GM23338 (cell line): ENCODE results near the gene OR1I1. TPM values are rescaled to one million over a fixed set of nuclear protein-coding genes. Genes with fewer than 3 reads are reported as not detected.

ENCODE experiments used
- ATAC-seq: fragments of 200-7000 bp; cut with Tn5 transposase; 3 replicates; pipeline ENCODE4 v1.9.1; 2020
- DNase-seq: peaks from one replicate; pipeline ENCODE4 v3.0.0-alpha.2; 2015; ENCODE audit warnings: low spot score
- H2AFZ ChIP-seq: fragments of 200-600 bp; sonication (generic); 2 replicates; pipeline ENCODE4 v1.8.0; 2016; ENCODE audit warnings: antibody characterized with exemption, mild to moderate bottlenecking, moderate library complexity
- H3F3A ChIP-seq: fragments of 200-600 bp; sonication (generic); replicated peaks from 2 replicates; pipeline ENCODE4 v1.8.0; 2017; ENCODE audit warnings: antibody characterized with exemption, mixed run types, low read depth
- H3K27ac ChIP-seq: fragments of 200-600 bp; sonication (generic); 2 replicates; pipeline ENCODE4 v1.6.1; 2016; ENCODE audit warnings: low read depth
- H3K27me3 ChIP-seq: fragments of 200-600 bp; sonication (generic); 2 replicates; pipeline ENCODE4 v1.8.0; 2016; ENCODE audit warnings: mild to moderate bottlenecking, mixed run types, moderate library complexity; ENCODE audit not compliant: insufficient read depth
- H3K36me3 ChIP-seq: fragments of 200-600 bp; sonication (generic); 2 replicates; pipeline ENCODE4 v1.8.0; 2016; ENCODE audit warnings: mild to moderate bottlenecking; ENCODE audit not compliant: insufficient read depth
- H3K4me1 ChIP-seq: fragments of 200-600 bp; sonication (generic); 2 replicates; pipeline ENCODE4 v1.8.0; 2016; ENCODE audit warnings: mild to moderate bottlenecking, moderate library complexity; ENCODE audit not compliant: insufficient read depth
- H3K4me2 ChIP-seq: fragments of 200-600 bp; sonication (generic); 2 replicates; pipeline ENCODE4 v1.7.1; 2017; ENCODE audit warnings: mixed run types
- H3K4me3 ChIP-seq: fragments of 200-600 bp; sonication (generic); 2 replicates; pipeline ENCODE4 v1.6.1; 2016; ENCODE audit warnings: mixed run types
- H3K79me2 ChIP-seq: fragments of 200-600 bp; sonication (generic); replicated peaks from 2 replicates; pipeline ENCODE4 v1.8.0; 2017; ENCODE audit warnings: mild to moderate bottlenecking; ENCODE audit not compliant: insufficient read depth
- H3K9me2 ChIP-seq: fragments of 200-600 bp; sonication (generic); 2 replicates; pipeline ENCODE4 v1.8.0; 2017; ENCODE audit not compliant: insufficient read depth
- H4K20me1 ChIP-seq: fragments of 200-600 bp; sonication (generic); replicated peaks from 2 replicates; pipeline ENCODE4 v1.8.0; 2017; ENCODE audit warnings: mild to moderate bottlenecking; ENCODE audit not compliant: insufficient read depth
- H3K27ac Mint-ChIP-seq: 2 replicates; pipeline ENCODE4 v1.8.0; 2020; ENCODE audit warnings: inconsistent platforms, mild to moderate bottlenecking, moderate library complexity, mixed read lengths
- H3K27me3 Mint-ChIP-seq: 3 replicates; pipeline ENCODE4 v1.8.0; 2022; ENCODE audit warnings: low read depth, mild to moderate bottlenecking, moderate library complexity, mixed read lengths, inconsistent platforms; ENCODE audit not compliant: insufficient read depth, poor library complexity
- H3K36me3 Mint-ChIP-seq: 3 replicates; pipeline ENCODE4 v1.8.0; 2021; ENCODE audit warnings: low read depth, mild to moderate bottlenecking, inconsistent platforms, moderate library complexity, mixed read lengths
- H3K4me1 Mint-ChIP-seq: 3 replicates; pipeline ENCODE4 v1.8.0; 2020; ENCODE audit warnings: mild to moderate bottlenecking, inconsistent platforms, mixed read lengths
- H3K4me3 Mint-ChIP-seq: 3 replicates; pipeline ENCODE4 v1.8.0; 2021; ENCODE audit warnings: moderate library complexity, mild to moderate bottlenecking, inconsistent platforms, mixed read lengths
- H3K9me3 Mint-ChIP-seq: 3 replicates; pipeline ENCODE4 v1.8.0; 2020; ENCODE audit warnings: moderate library complexity, mild to moderate bottlenecking, inconsistent platforms, mixed read lengths
- CREB1 ChIP-seq: fragments of 250-450 bp; sonication (Bioruptor Pico); IDR thresholded peaks from 2 replicates; pipeline ENCODE4 v1.5.0; 2020; ENCODE audit warnings: low read depth, mild to moderate bottlenecking, moderate library complexity
- ETS1 ChIP-seq: IDR thresholded peaks from 2 replicates; pipeline ENCODE4 v1.6.1; 2016; ENCODE audit warnings: antibody characterized with exemption
- EZH2 ChIP-seq: fragments of 200-600 bp; sonication (generic); IDR thresholded peaks from one replicate; pipeline ENCODE4 v1.8.0; 2017; ENCODE audit warnings: antibody characterized with exemption, mild to moderate bottlenecking, low read depth; ENCODE audit not compliant: unreplicated experiment
- EZH2phosphoT487 ChIP-seq: fragments of 200-600 bp; sonication (generic); IDR thresholded peaks from one replicate; pipeline ENCODE4 v1.8.1; 2018; ENCODE audit warnings: antibody characterized with exemption; ENCODE audit not compliant: unreplicated experiment
- JUNB ChIP-seq: IDR thresholded peaks from one replicate; pipeline ENCODE4 v1.6.1; 2016; ENCODE audit warnings: antibody characterized with exemption; ENCODE audit not compliant: unreplicated experiment
- NANOG ChIP-seq: IDR thresholded peaks from 2 replicates; pipeline ENCODE4 v1.6.1; 2016; ENCODE audit warnings: antibody characterized with exemption, borderline replicate concordance
- POLR2AphosphoS5 ChIP-seq: IDR thresholded peaks from 2 replicates; pipeline ENCODE4 v1.6.1; 2016; ENCODE audit warnings: antibody characterized with exemption, low read depth
- REST ChIP-seq: IDR thresholded peaks from one replicate; pipeline ENCODE4 v1.6.1; 2018; ENCODE audit warnings: antibody characterized with exemption; ENCODE audit not compliant: unreplicated experiment
- STAT1 ChIP-seq: IDR thresholded peaks from one replicate; pipeline ENCODE4 v1.6.1; 2016; ENCODE audit warnings: antibody characterized with exemption; ENCODE audit not compliant: unreplicated experiment
- ZNF114 ChIP-seq: fragments of 250-450 bp; sonication (Bioruptor Pico); IDR thresholded peaks from 2 replicates; pipeline ENCODE4 v1.5.0; 2020; ENCODE audit warnings: mild to moderate bottlenecking, moderate library complexity
- ZNF331 ChIP-seq: fragments of 250-450 bp; sonication (Bioruptor Pico); IDR thresholded peaks from 2 replicates; pipeline ENCODE4 v1.5.0; 2020; ENCODE audit warnings: low read depth, mild to moderate bottlenecking, moderate library complexity
- ZNF462 ChIP-seq: fragments of 250-450 bp; sonication (Bioruptor Pico); IDR thresholded peaks from 2 replicates; pipeline ENCODE4 v1.5.0; 2020; ENCODE audit warnings: mild to moderate bottlenecking, moderate library complexity
- polyA plus RNA-seq: library from polyadenylated mRNA; unstranded; fragments of >200 nt; fragmentation: Nextera tagmentation; extraction: Ambion mirVana; gene quantifications from 2 replicates; pipeline ENCODE4 v1.2.1, GENCODE V29; 2016
- total RNA-seq: library from RNA; depleted of rRNA; stranded (reverse); fragments of >200 nt; shearing (Covaris generic); gene quantifications from 2 replicates; pipeline ENCODE4 v1.2.3, GENCODE V29; 2014

The OR1I1 gene
- total and polyA plus RNA-seq, 2 experiments from 2014 or later = not detected

- Histone ChIP-seq H2AFZ (0 out of 2 replicates have a peak overlapping the region, but pooled peaks have one; percentile 56), H3K4me1 (peaks cover 8% of the 10 kb centered on the region; the same call in 1 of the 2 replicates), H4K20me1 (no peaks in the 10 kb centered on the region), H3K36me3 (no peaks in the 10 kb centered on the region), H3K4me2 (no peak overlapping the region), H3F3A (no peaks in the 10 kb centered on the region), H3K79me2 (no peaks in the 10 kb centered on the region), H3K9me2 (0 out of 2 replicates have a peak, but pooled peaks cover 3% of the 10 kb centered on the region), H3K27me3 (no peaks in the 10 kb centered on the region), H3K27ac (no peak overlapping the region), H3K4me3 (no peak overlapping the region)
- Mint-ChIP-seq H3K4me3 (no peak overlapping the region), H3K27ac (no peak overlapping the region), H3K36me3 (no peaks in the 10 kb centered on the region), H3K4me1 (no peaks in the 10 kb centered on the region; the same call in 2 of the 3 replicates), H3K27me3 (no peaks in the 10 kb centered on the region), H3K9me3 (peaks cover 44% of the 10 kb centered on the region)
- no peak for ATAC-seq
- no peak for TF ChIP-seq EZH2phosphoT487
- TF ChIP-seq ZNF114 (CRISPR knock-in tag) = no peak
- TF ChIP-seq EZH2 = no peak
- no peak for TF ChIP-seq ZNF331 (CRISPR knock-in tag)
- no peak for DNase-seq
Observed at GRCh38 chr19:15038294-15038693, 43.7 kb upstream of the OR1I1 start.

GRCh38 chr19:15042003-15042402, 40.0 kb upstream of the OR1I1 start:
- Histone ChIP-seq H3K4me1 (peaks cover 4% of the 10 kb centered on the region; the same call in 1 of the 2 replicates), H3K79me2 (no peaks in the 10 kb centered on the region), H4K20me1 (no peaks in the 10 kb centered on the region), H3K4me2 (no peak overlapping the region), H3F3A (no peaks in the 10 kb centered on the region), H3K27ac (no peak overlapping the region), H3K4me3 (no peak overlapping the region), H3K27me3 (no peaks in the 10 kb centered on the region), H2AFZ (no peak overlapping the region), H3K9me2 (no peaks in the 10 kb centered on the region), H3K36me3 (no peaks in the 10 kb centered on the region)
- Mint-ChIP-seq H3K27me3 (no peaks in the 10 kb centered on the region), H3K4me1 (no peaks in the 10 kb centered on the region; the same call in 2 of the 3 replicates), H3K9me3 (peaks cover 51% of the 10 kb centered on the region), H3K4me3 (no peak overlapping the region), H3K27ac (no peak overlapping the region), H3K36me3 (peaks cover 8% of the 10 kb centered on the region)
- ATAC-seq = no peak
- no peak for DNase-seq
- TF ChIP-seq STAT1 = no peak
- no peak for TF ChIP-seq EZH2phosphoT487
- no peak for TF ChIP-seq REST
- TF ChIP-seq NANOG = no peak
- no peak for TF ChIP-seq ETS1
- no peak for TF ChIP-seq EZH2
- TF ChIP-seq JUNB = no peak
- TF ChIP-seq POLR2AphosphoS5 = no peak
- TF ChIP-seq CREB1 (CRISPR knock-in tag) = no peak
- TF ChIP-seq ZNF462 (CRISPR knock-in tag) = no peak
